ENCODE data around the gene ZNF76. TPM values are rescaled to one million over a fixed set of nuclear protein-coding genes. Genes with fewer than 3 reads are reported as not detected.

The ZNF76 gene
- total RNA-seq, 4 donors from 2014 or later: 18.9 to 56.1 (median 41.1) TPM

DNA sequence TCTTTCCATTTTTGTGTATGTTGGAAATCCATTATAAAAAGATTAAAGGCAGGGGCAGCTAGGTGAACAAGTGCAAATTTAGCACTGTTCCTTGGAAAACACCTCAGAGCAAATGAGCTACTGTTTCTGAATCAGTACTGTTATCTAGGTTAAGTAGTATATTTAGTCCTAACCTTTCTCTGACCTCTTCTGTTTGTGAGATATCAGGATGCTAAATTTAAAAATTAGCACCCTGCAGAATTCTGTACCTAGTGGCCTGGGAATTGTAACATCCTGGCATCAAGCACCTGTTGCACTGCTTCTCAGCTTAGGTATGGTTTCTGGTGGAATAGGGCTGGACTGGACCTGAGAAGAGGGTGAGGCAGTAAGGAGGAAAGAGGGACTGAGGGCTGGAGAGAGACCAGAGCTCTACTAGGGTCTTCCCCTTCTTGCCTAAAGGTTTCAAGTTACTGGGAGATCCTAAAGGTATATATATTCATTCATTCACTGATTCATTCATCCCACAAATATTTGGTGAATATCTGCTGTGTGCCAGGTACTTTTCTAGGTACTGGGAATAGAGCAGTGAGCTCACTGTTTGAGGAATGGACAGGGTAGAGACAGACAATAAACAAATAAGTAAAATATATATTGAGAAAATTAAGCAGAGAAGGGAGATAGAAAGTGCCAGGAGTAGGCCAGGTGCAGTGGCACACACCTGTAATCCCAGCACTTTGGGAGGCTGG, 5.2 kb downstream of the ZNF76 start:
- Histone ChIP-seq H3K27me3 (no peaks in the 10 kb centered on the region), H3K4me3 (no peak overlapping the region), H3K36me3 (no peaks in the 10 kb centered on the region), H3K9me3 (no peaks in the 10 kb centered on the region), H3K27ac (no peak overlapping the region), H3K4me1 (no peaks in the 10 kb centered on the region)
- no peak for TF ChIP-seq CTCF (IDR thresholded peaks at IDR 0.05)
- intact Hi-C loops (cut with DNase I; ENCODE audit: low total_unique reads): no loop called here
- no peak for DNase-seq

DNA sequence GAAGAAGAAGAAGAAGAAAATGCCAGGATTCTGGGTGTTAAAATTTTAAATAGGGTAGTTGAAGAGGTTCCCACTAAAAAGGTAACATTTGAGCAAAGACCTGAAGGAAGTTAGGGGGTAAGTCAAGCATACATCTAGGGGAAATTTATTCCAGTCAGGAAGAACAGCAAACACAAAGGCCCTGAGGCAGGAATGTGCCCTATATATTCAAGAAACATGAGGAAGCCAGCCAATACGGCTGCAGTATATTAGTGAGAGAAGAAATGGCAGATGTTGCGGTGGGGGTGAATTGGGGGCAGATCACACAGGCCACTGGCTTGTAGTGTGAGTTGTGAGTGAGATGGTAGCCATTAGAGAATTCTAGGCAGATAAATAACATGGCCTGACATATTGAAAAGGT, 6.0 kb downstream of the ZNF76 start:
- H3K36me3 ChIP-seq: no peaks in the 10 kb centered on the region
- intact Hi-C loops (cut with DNase I; ENCODE audit: low total_unique reads): no loop called here
- H3K4me1 ChIP-seq: no peaks in the 10 kb centered on the region
- H3K27ac ChIP-seq: no peak overlapping the region
- no peaks in the 10 kb centered on the region for H3K9me3 ChIP-seq
- H3K4me3 ChIP-seq: no peak overlapping the region
- DNase-seq: no peak
- no peaks in the 10 kb centered on the region for H3K27me3 ChIP-seq
- TF ChIP-seq CTCF (IDR thresholded peaks at IDR 0.05) (no peak), POLR2A (IDR thresholded peaks at IDR 0.05) (no peak)

GRCh38 chr6:35267446-35267845, 7.9 kb downstream of the ZNF76 start:
- H3K36me3 ChIP-seq: no peaks in the 10 kb centered on the region
- TF ChIP-seq POLR2A (IDR thresholded peaks at IDR 0.05) (no peak), CTCF (IDR thresholded peaks at IDR 0.05) (no peak)
- no peaks in the 10 kb centered on the region for H3K4me1 ChIP-seq
- intact Hi-C loops (cut with DNase I; ENCODE audit: low total_unique reads): no loop called here
- no peaks in the 10 kb centered on the region for H3K27me3 ChIP-seq
- no peak for DNase-seq
- no peak overlapping the region for H3K4me3 ChIP-seq
- no peak overlapping the region for H3K27ac ChIP-seq
- H3K9me3 ChIP-seq: no peaks in the 10 kb centered on the region

GRCh38 chr6:35267897-35268296, 8.4 kb downstream of the ZNF76 start:
- Histone ChIP-seq H3K9me3 (no peaks in the 10 kb centered on the region), H3K27ac (no peak overlapping the region), H3K36me3 (no peaks in the 10 kb centered on the region), H3K4me1 (no peaks in the 10 kb centered on the region), H3K4me3 (no peak overlapping the region), H3K27me3 (no peaks in the 10 kb centered on the region)
- TF ChIP-seq POLR2A (IDR thresholded peaks at IDR 0.05) (no peak), CTCF (IDR thresholded peaks at IDR 0.05) (no peak)
- DNase-seq: no peak
- intact Hi-C loops (cut with DNase I; ENCODE audit: low total_unique reads): no loop called here

- H3K27ac ChIP-seq: no peak overlapping the region
- H3K4me3 ChIP-seq: no peak overlapping the region
- H3K9me3 ChIP-seq: no peaks in the 10 kb centered on the region
- no peak for DNase-seq
- no peaks in the 10 kb centered on the region for H3K36me3 ChIP-seq
- TF ChIP-seq CTCF (IDR thresholded peaks at IDR 0.05) (no peak), POLR2A (IDR thresholded peaks at IDR 0.05) (no peak)
- no peaks in the 10 kb centered on the region for H3K27me3 ChIP-seq
- intact Hi-C loops (cut with DNase I; ENCODE audit: low total_unique reads): no loop called here
- no peaks in the 10 kb centered on the region for H3K4me1 ChIP-seq
Measured at GRCh38 chr6:35272005-35272404, 12.5 kb downstream of the ZNF76 start.
